ENCODE measurements around the gene RALGPS2. TPM values are rescaled to one million over a fixed set of nuclear protein-coding genes. Genes with fewer than 3 reads are reported as not detected.

RALGPS2 gene
- polyA plus RNA-seq, 3 donors = 31.8 to 38.9 (median 33.4) TPM

DNA sequence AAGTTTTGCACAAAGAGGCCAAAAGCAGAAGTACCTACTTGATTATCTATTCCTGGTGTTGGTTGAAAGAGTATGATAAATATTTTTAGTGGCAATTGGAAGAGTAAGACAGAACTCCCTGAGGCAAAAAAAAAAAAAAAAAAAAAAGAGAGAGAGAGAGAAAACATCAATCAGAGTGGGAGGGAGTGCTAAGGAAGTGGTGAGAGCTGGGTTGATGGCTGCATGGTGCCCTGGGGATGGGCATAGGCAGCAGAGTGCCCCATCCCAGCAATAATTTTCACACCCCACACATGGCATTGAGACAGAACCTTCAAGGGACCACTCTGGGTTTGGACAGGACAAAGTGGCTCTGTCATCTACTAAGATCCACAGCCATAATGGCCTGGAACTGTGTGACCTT lies 241.3 kb downstream of the RALGPS2 start:
- no peak for DNase-seq (ENCODE audit: extremely low read depth in 1 of 11, low read depth in 9 of 11, low spot score in 4 of 11)

DNA sequence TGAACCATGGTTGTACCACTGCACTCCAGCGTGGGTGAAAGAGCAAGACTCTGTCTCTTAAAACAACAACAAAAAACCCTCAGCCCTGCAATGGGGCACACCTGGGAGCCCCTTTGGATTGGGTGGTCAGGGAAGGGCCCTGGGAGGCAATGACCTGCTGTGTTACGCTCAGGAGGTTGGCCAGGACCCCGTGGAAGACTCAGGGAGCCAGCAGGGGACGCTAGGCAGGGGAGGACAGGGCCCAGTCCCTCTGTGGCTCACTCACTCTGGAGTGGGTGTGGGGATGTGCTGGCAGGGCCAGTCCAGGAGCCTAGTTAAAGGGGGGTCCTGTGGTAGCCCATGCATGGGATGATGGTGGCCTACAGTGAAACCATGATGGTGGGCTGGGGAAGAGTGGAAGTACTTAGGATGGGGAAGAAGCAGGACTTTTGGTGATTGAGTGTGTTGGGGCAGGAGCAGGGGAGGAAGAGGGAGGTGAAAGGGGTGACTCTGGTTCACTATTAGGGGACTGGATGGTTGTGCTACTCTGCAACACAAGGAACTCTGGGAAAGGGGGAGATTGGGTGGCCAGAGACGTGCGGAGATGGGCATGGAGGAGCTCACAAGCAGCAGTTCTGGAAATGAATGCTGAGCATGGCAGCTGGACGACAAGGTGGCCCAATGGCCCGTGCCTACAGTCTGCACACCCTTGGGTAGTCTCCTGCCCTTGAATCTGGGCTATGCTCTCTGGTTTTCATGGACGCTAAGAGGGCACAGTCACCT lies 244.4 kb downstream of the RALGPS2 start:
- no peak for DNase-seq (ENCODE audit: extremely low read depth in 1 of 11, low read depth in 9 of 11, low spot score in 4 of 11)

DNA sequence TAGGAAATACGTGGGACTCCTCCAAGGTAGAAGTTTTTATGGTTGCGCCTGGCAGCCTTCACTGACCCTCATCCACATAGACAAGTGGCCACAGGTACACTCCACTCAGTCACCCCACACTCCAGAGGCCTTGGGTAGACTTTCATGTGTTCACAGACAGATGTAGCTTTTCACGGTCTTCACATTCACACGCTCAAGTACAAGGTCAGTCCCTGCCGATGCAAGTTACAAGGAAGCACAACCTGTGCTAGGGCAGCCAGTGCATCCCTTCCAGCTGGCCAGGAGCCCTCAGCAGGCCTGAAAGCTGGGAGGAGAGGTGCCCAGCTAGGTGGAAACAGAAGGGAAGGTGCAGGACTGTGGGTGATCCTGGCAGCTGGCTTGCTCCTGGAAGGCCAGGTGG lies 245.1 kb downstream of the RALGPS2 start:
- DNase-seq (ENCODE audit: extremely low read depth in 1 of 11, low read depth in 9 of 11, low spot score in 4 of 11) = no peak

Other genes with a start within 250 kb of the RALGPS2 start
- under 1 TPM; 0.24 to 0.47 (median 0.36) TPM for gene CLEC20A, start 228.3 kb upstream of the RALGPS2 start, polyA plus RNA-seq (ENCODE audit: insufficient read length in 3 of 3)
- gene TEX35, start 212.1 kb upstream of the RALGPS2 start, polyA plus RNA-seq (ENCODE audit: insufficient read length in 3 of 3) = under 1 TPM in 1 of 3 donors, not detected in 2; 0.10 TPM
- gene ANGPTL1, start 145.8 kb downstream of the RALGPS2 start, polyA plus RNA-seq (ENCODE audit: insufficient read length in 3 of 3) = 1 to 10 TPM; 4.9 to 6.8 (median 5.0) TPM